Activated CD4-positive, alpha-beta memory T cell treated with anti-CD3 and anti-CD28 coated beads, Interleukin-2, amount 10 ng/mL, durations not matched to agents 7 days and 5 days (primary cell): ENCODE data around the gene RPA4. TPM values are rescaled to one million over a fixed set of nuclear protein-coding genes. Genes with fewer than 3 reads are reported as not detected.
"Not testable (repeated sequence)": the region's sequence is repeated elsewhere in the genome, so short reads cannot be mapped to it uniquely, and the experiment has no call there.

Experiments used
- CTCF ChIA-PET: fragments of 350-600 bp; sonication (Branson Sonifier 250); formaldehyde crosslinking; loops from one replicate; lab custom pipeline; 2021; ENCODE audit warnings: antibody characterized with exemption, inconsistent platforms; lab: Charles Lee
- POLR2A ChIA-PET: fragments of 350-600 bp; sonication (Branson Sonifier 250); formaldehyde crosslinking; loops from one replicate; lab custom pipeline; 2021; ENCODE audit warnings: antibody characterized with exemption; lab: Charles Lee
- DNase-seq: peaks from one replicate; pipeline ENCODE4 v3.0.0-alpha.2; 2020
- H3K27ac Mint-ChIP-seq: one replicate; pipeline ENCODE4 v1.8.0; 2021; ENCODE audit warnings: mild to moderate bottlenecking, mixed read lengths
- H3K27me3 Mint-ChIP-seq: one replicate; pipeline ENCODE4 v1.8.0; 2021; ENCODE audit warnings: mixed read lengths
- H3K36me3 Mint-ChIP-seq: one replicate; pipeline ENCODE4 v1.8.0; 2021; ENCODE audit warnings: low read depth, mixed read lengths
- H3K4me1 Mint-ChIP-seq: one replicate; pipeline ENCODE4 v1.8.0; 2021; ENCODE audit warnings: mixed read lengths
- H3K4me3 Mint-ChIP-seq: one replicate; pipeline ENCODE4 v1.8.0; 2021; ENCODE audit warnings: mild to moderate bottlenecking, mixed read lengths
- H3K9me3 Mint-ChIP-seq: one replicate; pipeline ENCODE4 v1.8.0; 2021; ENCODE audit warnings: mixed read lengths
- total RNA-seq, 2 experiments: library from RNA; stranded (reverse); gene quantifications; one replicate each; pipeline ENCODE4 v1.2.3, GENCODE V29; 2021

Gene RPA4
- total RNA-seq: under 1 TPM; 0.50 to 0.73 TPM

DNA sequence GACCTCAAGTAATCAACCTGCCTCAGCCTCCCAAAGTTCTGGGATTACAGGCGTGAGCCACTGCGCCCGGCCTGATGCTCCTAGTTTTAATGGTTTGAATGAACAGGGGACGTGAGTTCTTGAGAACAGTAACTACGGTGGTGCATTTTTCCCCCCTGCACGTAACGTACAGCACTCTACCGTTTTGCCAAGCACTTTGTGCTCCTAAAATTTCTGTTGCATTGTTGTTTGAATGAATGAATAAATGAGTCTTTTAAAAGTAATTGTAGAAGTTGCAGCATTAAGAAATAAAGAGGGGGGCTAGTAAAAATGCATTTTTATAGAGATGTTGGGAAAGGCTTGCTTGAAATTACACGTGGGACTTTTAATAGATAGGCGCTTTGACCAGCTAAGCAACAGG is at the start of gene RPA4:
Gene RPA4, plus strand, starts transcription at position 301 of the 400 bp plus-strand sequence. CDS start 403 bp downstream, outside the sequence.
- Mint-ChIP-seq H3K27ac (no peak within 1 kb of the TSS), H3K27me3 (no peaks in the 10 kb centered on the region), H3K9me3 (no peaks in the 10 kb centered on the region), H3K36me3 (peaks cover 2% of the 10 kb centered on the region), H3K4me3 (no peak within 1 kb of the TSS), H3K4me1 (no peaks in the 10 kb centered on the region)
- no peak for DNase-seq
- CTCF ChIA-PET: no interaction called here
- POLR2A ChIA-PET: no interaction called here

DNA sequence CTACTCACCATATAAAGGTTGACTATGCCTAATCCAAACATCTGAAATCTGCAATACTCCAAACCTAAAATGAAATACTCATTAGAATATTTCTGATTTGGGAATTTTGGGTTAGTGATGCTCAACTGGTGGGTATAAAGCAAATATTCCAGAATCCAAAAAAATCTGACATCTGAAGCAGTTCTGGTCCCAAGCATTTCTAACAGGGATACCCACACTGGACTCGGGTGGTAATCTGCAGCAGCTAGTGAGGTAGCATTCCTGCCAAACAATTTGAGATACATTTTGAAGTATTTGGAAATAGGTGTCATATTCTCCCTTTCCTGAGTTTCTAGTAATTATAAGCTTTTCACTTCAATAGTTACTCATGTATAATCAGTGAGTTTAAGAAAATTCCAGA is 49.6 kb upstream of the RPA4 start:
- ChIA-PET CTCF (no interaction called here), POLR2A (no interaction called here)
- no peaks in the 10 kb centered on the region for H3K36me3 Mint-ChIP-seq
- DNase-seq: no peak
- no peak overlapping the region for H3K27ac Mint-ChIP-seq
- no peaks in the 10 kb centered on the region for H3K4me1 Mint-ChIP-seq
- no peak overlapping the region for H3K4me3 Mint-ChIP-seq
- no peaks in the 10 kb centered on the region for H3K27me3 Mint-ChIP-seq
- no peaks in the 10 kb centered on the region for H3K9me3 Mint-ChIP-seq

DNA sequence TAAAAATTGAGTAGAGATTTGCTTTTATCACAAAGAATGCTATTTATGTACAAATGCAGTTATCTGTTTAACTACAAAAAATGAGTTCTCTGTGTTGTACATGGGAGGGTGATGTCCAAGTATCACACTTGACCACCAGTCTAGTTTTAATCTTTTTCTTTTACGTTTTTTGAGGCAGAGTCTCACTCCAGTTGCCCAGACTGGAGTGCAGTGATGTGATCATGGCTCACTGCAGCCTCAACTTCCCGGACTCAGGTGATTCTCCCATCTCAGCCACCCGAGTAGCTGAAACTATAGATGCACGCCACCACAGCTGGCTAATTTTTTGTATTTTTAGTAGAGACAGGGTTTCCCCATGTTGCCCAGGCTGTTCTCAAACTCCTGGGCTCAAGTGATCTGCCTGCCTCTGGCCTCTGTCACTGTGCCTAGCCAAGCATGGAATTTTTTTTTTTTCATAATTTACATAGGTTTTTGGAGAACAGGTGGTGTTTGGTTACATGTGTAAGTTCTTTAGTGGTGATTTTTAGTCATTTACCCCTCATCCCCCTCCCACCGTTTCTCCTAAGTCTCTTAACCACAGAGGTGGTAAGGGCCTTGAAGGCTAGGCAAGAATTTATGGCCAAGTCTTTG is 47.9 kb upstream of the RPA4 start:
- Mint-ChIP-seq H3K4me1 (no peaks in the 10 kb centered on the region), H3K36me3 (no peaks in the 10 kb centered on the region), H3K27me3 (no peaks in the 10 kb centered on the region), H3K9me3 (no peaks in the 10 kb centered on the region), H3K4me3 (no peak overlapping the region), H3K27ac (no peak overlapping the region)
- DNase-seq: no peak
- ChIA-PET POLR2A (no interaction called here), CTCF (no interaction called here)

GRCh38 chrX:96837808-96838207 is 45.9 kb upstream of the RPA4 start:
- POLR2A ChIA-PET: interaction anchor here (1.3 kb wide), 1 partner anchor 11 kb away, joined by 4 read pairs; no protein-coding TSS in a partner anchor
- no peak overlapping the region for H3K4me3 Mint-ChIP-seq

GRCh38 chrX:96838537-96838936 is 45.2 kb upstream of the RPA4 start:
- DNase-seq: no peak
- CTCF ChIA-PET: no interaction called here
- H3K4me1 Mint-ChIP-seq: no peaks in the 10 kb centered on the region
- H3K27ac Mint-ChIP-seq: no peak overlapping the region
- H3K27me3 Mint-ChIP-seq: no peaks in the 10 kb centered on the region
- H3K9me3 Mint-ChIP-seq: no peaks in the 10 kb centered on the region
- H3K36me3 Mint-ChIP-seq: no peaks in the 10 kb centered on the region
- POLR2A ChIA-PET: no interaction called here
- no peak overlapping the region for H3K4me3 Mint-ChIP-seq

More at GRCh38 chrX:96837808-96838207, 45.9 kb upstream of the RPA4 start:
- Mint-ChIP-seq H3K4me1 (no peaks in the 10 kb centered on the region), H3K27me3 (no peaks in the 10 kb centered on the region), H3K27ac (no peak overlapping the region), H3K9me3 (no peaks in the 10 kb centered on the region), H3K36me3 (no peaks in the 10 kb centered on the region)
- CTCF ChIA-PET: no interaction called here
- DNase-seq: no peak

DNA sequence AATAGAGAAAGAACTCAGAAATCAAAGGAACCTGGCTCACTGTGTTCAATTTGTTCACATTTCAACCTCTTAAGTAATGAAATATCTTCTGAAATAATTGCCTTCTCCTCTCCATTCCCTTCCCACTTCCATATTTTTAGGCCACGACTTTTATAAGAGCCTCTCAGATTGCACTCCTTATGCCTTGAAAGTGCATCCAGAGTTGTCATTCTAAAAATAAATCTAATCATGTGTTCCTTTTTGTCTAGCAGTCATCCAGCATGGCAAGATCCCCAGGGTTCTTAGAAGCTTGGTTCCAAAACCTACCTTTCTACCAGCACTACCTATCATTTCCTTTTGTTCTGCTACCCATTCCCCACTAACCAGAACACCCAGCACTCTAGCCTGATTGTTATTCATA is 42.4 kb upstream of the RPA4 start:
- no peaks in the 10 kb centered on the region for H3K36me3 Mint-ChIP-seq
- CTCF ChIA-PET: no interaction called here
- H3K27me3 Mint-ChIP-seq: no peaks in the 10 kb centered on the region
- H3K4me3 Mint-ChIP-seq: no peak overlapping the region
- H3K27ac Mint-ChIP-seq: no peak overlapping the region
- no peaks in the 10 kb centered on the region for H3K4me1 Mint-ChIP-seq
- H3K9me3 Mint-ChIP-seq: no peaks in the 10 kb centered on the region
- DNase-seq: no peak
- POLR2A ChIA-PET: no interaction called here

- CTCF ChIA-PET, H3K4me3 Mint-ChIP-seq, DNase-seq, H3K27ac Mint-ChIP-seq, H3K9me3 Mint-ChIP-seq, H3K4me1 Mint-ChIP-seq, H3K27me3 Mint-ChIP-seq, H3K36me3 Mint-ChIP-seq, POLR2A ChIA-PET: not testable (repeated sequence)
These were observed 41.8 kb upstream of the RPA4 start for GRCh38 chrX:96841866-96842265.

- Mint-ChIP-seq H3K27me3 (no peaks in the 10 kb centered on the region), H3K9me3 (no peaks in the 10 kb centered on the region), H3K4me1 (no peaks in the 10 kb centered on the region), H3K4me3 (no peak overlapping the region), H3K27ac (no peak overlapping the region), H3K36me3 (no peaks in the 10 kb centered on the region)
- POLR2A ChIA-PET: no interaction called here
- DNase-seq: no peak
- CTCF ChIA-PET: no interaction called here
These were observed 40.1 kb upstream of the RPA4 start for GRCh38 chrX:96843566-96843965.

- H3K27ac Mint-ChIP-seq: no peak overlapping the region
- H3K36me3 Mint-ChIP-seq: no peaks in the 10 kb centered on the region
- ChIA-PET POLR2A (no interaction called here), CTCF (no interaction called here)
- no peaks in the 10 kb centered on the region for H3K27me3 Mint-ChIP-seq
- H3K4me1 Mint-ChIP-seq: no peaks in the 10 kb centered on the region
- no peak for DNase-seq
- H3K4me3 Mint-ChIP-seq: no peak overlapping the region
- H3K9me3 Mint-ChIP-seq: no peaks in the 10 kb centered on the region
These were observed 36.9 kb upstream of the RPA4 start for GRCh38 chrX:96846841-96847240.

- H3K27me3 Mint-ChIP-seq, CTCF ChIA-PET, H3K4me1 Mint-ChIP-seq, H3K4me3 Mint-ChIP-seq, H3K27ac Mint-ChIP-seq, DNase-seq, H3K36me3 Mint-ChIP-seq, H3K9me3 Mint-ChIP-seq, POLR2A ChIA-PET: not testable (repeated sequence)
These were observed 24.3 kb upstream of the RPA4 start for GRCh38 chrX:96859422-96859821.

GRCh38 chrX:96861218-96861617 is 22.5 kb upstream of the RPA4 start:
- POLR2A ChIA-PET: no interaction called here
- Mint-ChIP-seq H3K27me3 (no peaks in the 10 kb centered on the region), H3K9me3 (no peaks in the 10 kb centered on the region), H3K27ac (no peak overlapping the region), H3K4me3 (no peak overlapping the region), H3K36me3 (no peaks in the 10 kb centered on the region), H3K4me1 (no peaks in the 10 kb centered on the region)
- CTCF ChIA-PET: no interaction called here
- no peak for DNase-seq

DNA sequence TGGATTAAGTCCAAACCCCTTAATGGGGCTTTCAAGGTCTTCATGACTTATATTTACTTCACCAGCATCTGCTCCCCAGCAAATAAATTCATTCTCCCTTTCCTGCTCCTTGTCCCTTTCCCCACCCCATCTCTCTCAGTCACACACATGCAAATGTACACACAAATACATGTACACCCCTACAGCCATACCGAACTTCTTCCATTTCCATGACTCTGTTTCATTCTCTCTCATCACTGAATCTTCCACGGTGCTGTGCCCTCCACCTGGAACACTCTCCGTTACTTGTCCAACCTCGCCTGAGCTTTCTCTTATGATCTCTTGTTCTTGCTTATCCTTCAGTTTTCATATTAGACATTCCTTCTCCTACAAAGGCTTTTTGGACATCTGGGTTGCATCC is 22.0 kb upstream of the RPA4 start:
- H3K36me3 Mint-ChIP-seq: no peaks in the 10 kb centered on the region
- POLR2A ChIA-PET: no interaction called here
- no peak overlapping the region for H3K4me3 Mint-ChIP-seq

GRCh38 chrX:96884027-96884426 is 319 bp downstream of the RPA4 start:
- no peak overlapping the region for H3K27ac Mint-ChIP-seq
- CTCF ChIA-PET: no interaction called here
- no peak for DNase-seq
- no peaks in the 10 kb centered on the region for H3K9me3 Mint-ChIP-seq
- H3K4me3 Mint-ChIP-seq: no peak overlapping the region
- POLR2A ChIA-PET: no interaction called here
- H3K36me3 Mint-ChIP-seq: peaks cover 2% of the 10 kb centered on the region
- no peaks in the 10 kb centered on the region for H3K4me1 Mint-ChIP-seq
- no peaks in the 10 kb centered on the region for H3K27me3 Mint-ChIP-seq

More for the DNA sequence above, 22.0 kb upstream of the RPA4 start:
- H3K4me1 Mint-ChIP-seq: no peaks in the 10 kb centered on the region
- H3K27ac Mint-ChIP-seq: no peak overlapping the region
- H3K9me3 Mint-ChIP-seq: no peaks in the 10 kb centered on the region
- CTCF ChIA-PET: no interaction called here
- no peak for DNase-seq
- no peaks in the 10 kb centered on the region for H3K27me3 Mint-ChIP-seq

DNA sequence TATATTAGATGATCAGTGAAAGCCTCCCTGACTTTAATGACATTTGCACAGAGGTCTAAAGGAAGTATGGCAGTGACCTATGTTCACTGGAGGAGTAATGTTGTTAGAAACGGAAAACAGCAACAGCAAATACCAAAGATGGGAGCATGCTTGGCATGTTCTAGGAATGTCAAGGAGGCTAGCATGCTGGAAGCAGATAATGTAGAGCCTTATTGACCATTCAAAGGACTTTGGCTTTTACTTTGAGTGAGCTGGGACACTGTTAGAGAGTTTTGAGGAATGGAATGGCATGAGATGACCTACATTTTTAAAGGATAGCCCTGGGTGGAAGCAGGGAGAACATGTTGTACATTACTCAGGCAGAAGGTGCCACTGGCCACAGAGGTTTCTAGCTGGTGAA is 6.0 kb downstream of the RPA4 start:
- CTCF ChIA-PET: no interaction called here

More for the DNA sequence above, 6.0 kb downstream of the RPA4 start:
- no peaks in the 10 kb centered on the region for H3K4me1 Mint-ChIP-seq
- H3K9me3 Mint-ChIP-seq: no peaks in the 10 kb centered on the region
- no peak for DNase-seq
- H3K27ac Mint-ChIP-seq: no peak overlapping the region
- no peaks in the 10 kb centered on the region for H3K27me3 Mint-ChIP-seq
- no peak overlapping the region for H3K4me3 Mint-ChIP-seq
- POLR2A ChIA-PET: no interaction called here
- peaks cover under 1% of the 10 kb centered on the region for H3K36me3 Mint-ChIP-seq
